22Rv1 (cell line): Measurements from ENCODE around the gene ACSM2A.
"Not testable (repeated sequence)": the region's sequence is repeated elsewhere in the genome, so short reads cannot be mapped to it uniquely, and the experiment has no call there.

ENCODE experiments used
- CTCF ChIP-seq: fragments of 450-650 bp; IDR thresholded peaks from 2 replicates; pipeline ENCODE4 v1.5.1; 2017; ENCODE audit warnings: mild to moderate bottlenecking
- ZFX ChIP-seq: fragments of 450-650 bp; IDR thresholded peaks from 2 replicates; pipeline ENCODE4 v1.6.1; 2017; ENCODE audit warnings: antibody characterized with exemption, borderline replicate concordance

DNA sequence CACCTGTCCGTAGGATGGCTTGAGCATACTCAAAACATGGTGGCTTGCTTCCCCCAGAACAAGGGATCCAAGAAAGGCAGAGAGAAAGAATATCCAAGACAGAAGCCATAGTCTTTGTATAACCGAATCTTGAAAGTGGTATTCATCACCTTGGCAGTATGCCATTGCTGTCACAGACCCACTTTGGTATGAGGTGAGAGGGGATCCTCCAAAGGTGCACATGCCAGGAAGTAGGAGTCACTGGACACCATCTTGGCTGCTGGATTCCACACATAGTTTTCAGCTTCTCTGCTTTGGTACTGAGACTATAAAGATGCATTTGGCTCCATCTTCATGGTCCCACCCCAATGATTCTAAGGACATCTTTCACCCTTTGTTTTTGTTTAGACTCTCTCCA, 23.9 kb upstream of the ACSM2A start:
- TF ChIP-seq CTCF, ZFX: not testable (repeated sequence)
